Glutamatergic neuron (in vitro differentiated cells): ENCODE measurements around the gene NBEA. TPM values are rescaled to one million over a fixed set of nuclear protein-coding genes. Genes with fewer than 3 reads are reported as not detected.

Experiments used
- DNase-seq: peaks from one replicate; pipeline ENCODE4 v3.0.0; 2022
- H3K27ac Mint-ChIP-seq: one replicate; pipeline ENCODE4 v1.8.0; 2020; ENCODE audit warnings: mild to moderate bottlenecking, mixed read lengths, inconsistent platforms; ENCODE audit not compliant: unreplicated experiment
- H3K27me3 Mint-ChIP-seq: one replicate; pipeline ENCODE4 v1.8.0; 2020; ENCODE audit warnings: mild to moderate bottlenecking, moderate library complexity, mixed read lengths, inconsistent platforms; ENCODE audit not compliant: unreplicated experiment
- H3K36me3 Mint-ChIP-seq: one replicate; pipeline ENCODE4 v1.8.0; 2020; ENCODE audit warnings: mild to moderate bottlenecking, mixed read lengths, inconsistent platforms; ENCODE audit not compliant: unreplicated experiment
- H3K4me1 Mint-ChIP-seq: one replicate; pipeline ENCODE4 v1.8.0; 2020; ENCODE audit warnings: mild to moderate bottlenecking, low read depth, mixed read lengths, inconsistent platforms; ENCODE audit not compliant: unreplicated experiment
- H3K4me3 Mint-ChIP-seq: one replicate; pipeline ENCODE4 v1.8.0; 2020; ENCODE audit warnings: mild to moderate bottlenecking, mixed read lengths, inconsistent platforms; ENCODE audit not compliant: unreplicated experiment
- H3K9me3 Mint-ChIP-seq: one replicate; pipeline ENCODE4 v1.8.0; 2020; ENCODE audit warnings: mild to moderate bottlenecking, moderate library complexity, mixed read lengths, inconsistent platforms; ENCODE audit not compliant: unreplicated experiment
- total RNA-seq: library from RNA; stranded (reverse); fragmentation: NEBNext Ultra II Directional; extraction: Animal tissue kit (Norgen Biotek cat#: 25700); gene quantifications from one replicate; pipeline ENCODE4 v1.2.1, GENCODE V29; 2021; ENCODE audit not compliant: unreplicated experiment
- TF ChIP-seq, protein P1 (sequence below): fragments of 200-600 bp; sonication (generic); IDR thresholded peaks from one replicate; pipeline ENCODE4 v1.5.0; 2021; ENCODE audit not compliant: partially characterized antibody, unreplicated experiment

The NBEA gene
- total RNA-seq, 1 donor from 2014 or later = 48.3 TPM

DNA sequence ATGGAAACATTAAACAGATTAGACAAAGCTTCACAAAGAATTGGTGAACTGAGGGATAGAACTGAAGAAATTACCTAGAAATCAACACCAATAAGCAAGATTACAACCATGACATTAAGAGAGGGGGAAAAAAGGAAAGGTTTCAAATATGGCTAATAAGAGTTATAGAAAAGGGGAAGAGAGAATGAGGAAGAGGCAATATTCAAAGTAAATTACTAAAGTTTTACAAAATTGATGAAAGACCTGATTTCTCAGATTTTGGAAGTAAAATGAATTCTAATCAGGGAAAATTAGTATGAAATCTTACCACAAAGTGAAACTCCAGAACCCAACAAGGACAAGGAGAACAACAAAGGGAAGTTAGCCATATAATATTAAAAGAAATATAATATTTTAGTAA, 187.4 kb downstream of the NBEA start:
- TF ChIP-seq, protein P1, sequence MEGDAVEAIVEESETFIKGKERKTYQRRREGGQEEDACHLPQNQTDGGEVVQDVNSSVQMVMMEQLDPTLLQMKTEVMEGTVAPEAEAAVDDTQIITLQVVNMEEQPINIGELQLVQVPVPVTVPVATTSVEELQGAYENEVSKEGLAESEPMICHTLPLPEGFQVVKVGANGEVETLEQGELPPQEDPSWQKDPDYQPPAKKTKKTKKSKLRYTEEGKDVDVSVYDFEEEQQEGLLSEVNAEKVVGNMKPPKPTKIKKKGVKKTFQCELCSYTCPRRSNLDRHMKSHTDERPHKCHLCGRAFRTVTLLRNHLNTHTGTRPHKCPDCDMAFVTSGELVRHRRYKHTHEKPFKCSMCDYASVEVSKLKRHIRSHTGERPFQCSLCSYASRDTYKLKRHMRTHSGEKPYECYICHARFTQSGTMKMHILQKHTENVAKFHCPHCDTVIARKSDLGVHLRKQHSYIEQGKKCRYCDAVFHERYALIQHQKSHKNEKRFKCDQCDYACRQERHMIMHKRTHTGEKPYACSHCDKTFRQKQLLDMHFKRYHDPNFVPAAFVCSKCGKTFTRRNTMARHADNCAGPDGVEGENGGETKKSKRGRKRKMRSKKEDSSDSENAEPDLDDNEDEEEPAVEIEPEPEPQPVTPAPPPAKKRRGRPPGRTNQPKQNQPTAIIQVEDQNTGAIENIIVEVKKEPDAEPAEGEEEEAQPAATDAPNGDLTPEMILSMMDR = no peak
- H3K36me3 Mint-ChIP-seq = no peaks in the 10 kb centered on the region
- no peaks in the 10 kb centered on the region for H3K27me3 Mint-ChIP-seq
- no peaks in the 10 kb centered on the region for H3K4me1 Mint-ChIP-seq
- no peak overlapping the region for H3K27ac Mint-ChIP-seq
- no peak for DNase-seq
- H3K4me3 Mint-ChIP-seq = no peak overlapping the region
- H3K9me3 Mint-ChIP-seq = no peaks in the 10 kb centered on the region

DNA sequence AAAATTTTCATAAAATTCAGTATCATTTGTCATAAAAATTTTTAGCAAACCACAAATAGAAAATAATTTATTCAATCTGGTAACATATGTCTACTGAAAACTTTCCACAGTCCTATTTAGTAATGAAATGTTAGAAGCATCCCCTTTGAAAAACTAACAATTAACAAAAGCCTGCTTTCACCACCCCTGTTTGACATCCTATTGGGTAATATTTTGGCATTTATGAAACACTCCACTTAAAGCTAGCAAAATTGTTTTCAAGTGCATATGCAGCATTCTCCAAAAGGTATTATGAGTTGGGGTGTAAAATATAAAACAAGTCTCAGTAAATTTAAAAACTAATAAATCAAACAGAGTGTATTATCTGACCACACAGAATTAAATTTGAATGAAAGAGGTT, 189.4 kb downstream of the NBEA start:
- DNase-seq = no peak
- Mint-ChIP-seq H3K9me3 (no peaks in the 10 kb centered on the region), H3K4me1 (no peaks in the 10 kb centered on the region), H3K4me3 (no peak overlapping the region), H3K27ac (no peak overlapping the region), H3K36me3 (no peaks in the 10 kb centered on the region), H3K27me3 (no peaks in the 10 kb centered on the region)
- TF ChIP-seq, protein P1 = no peak

DNA sequence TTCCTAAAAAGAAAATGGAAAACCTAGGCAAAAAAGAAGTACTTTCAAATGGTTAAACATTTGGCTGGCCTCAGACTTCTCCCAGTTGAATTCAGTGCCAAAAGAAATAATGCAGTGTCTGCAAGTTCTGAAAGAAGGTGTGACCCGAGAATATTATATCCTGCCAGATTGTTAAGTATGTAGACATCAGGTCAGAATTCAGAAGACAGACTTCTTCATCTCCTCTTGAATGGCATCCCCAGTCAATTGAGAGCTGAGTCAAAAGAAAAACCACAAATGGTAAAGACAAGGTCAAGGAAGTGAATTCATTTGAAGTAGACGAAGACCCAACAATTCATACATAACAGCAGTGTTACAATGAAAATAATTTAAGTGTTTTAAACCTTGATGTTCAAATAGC, 194.5 kb downstream of the NBEA start:
- Mint-ChIP-seq H3K36me3 (no peaks in the 10 kb centered on the region), H3K9me3 (no peaks in the 10 kb centered on the region), H3K27ac (no peak overlapping the region), H3K4me3 (no peak overlapping the region), H3K4me1 (no peaks in the 10 kb centered on the region), H3K27me3 (no peaks in the 10 kb centered on the region)
- TF ChIP-seq, protein P1 = no peak
- DNase-seq = no peak

DNA sequence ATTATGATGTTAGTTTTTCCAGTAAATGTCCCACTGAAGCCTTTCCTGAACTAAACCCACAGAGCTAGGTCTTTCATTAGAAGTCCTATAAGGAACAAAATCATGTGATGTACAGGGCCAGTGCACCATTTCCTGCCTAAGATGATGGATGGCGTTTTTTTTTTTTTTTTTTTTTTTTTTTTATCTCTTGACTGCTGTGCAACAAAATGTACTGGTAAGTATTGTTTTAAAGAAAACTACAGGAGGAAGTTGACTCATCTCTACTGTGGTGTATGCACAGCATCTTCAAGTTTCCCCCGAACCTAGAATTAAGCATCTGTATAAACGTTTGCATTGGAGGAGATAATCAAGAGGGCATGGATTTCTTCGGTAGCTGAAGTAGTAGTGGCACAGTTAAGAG, 197.5 kb downstream of the NBEA start:
- Mint-ChIP-seq H3K4me3 (no peak overlapping the region), H3K36me3 (no peaks in the 10 kb centered on the region), H3K4me1 (no peaks in the 10 kb centered on the region), H3K9me3 (no peaks in the 10 kb centered on the region), H3K27ac (no peak overlapping the region), H3K27me3 (no peaks in the 10 kb centered on the region)
- TF ChIP-seq, protein P1 = no peak
- no peak for DNase-seq

DNA sequence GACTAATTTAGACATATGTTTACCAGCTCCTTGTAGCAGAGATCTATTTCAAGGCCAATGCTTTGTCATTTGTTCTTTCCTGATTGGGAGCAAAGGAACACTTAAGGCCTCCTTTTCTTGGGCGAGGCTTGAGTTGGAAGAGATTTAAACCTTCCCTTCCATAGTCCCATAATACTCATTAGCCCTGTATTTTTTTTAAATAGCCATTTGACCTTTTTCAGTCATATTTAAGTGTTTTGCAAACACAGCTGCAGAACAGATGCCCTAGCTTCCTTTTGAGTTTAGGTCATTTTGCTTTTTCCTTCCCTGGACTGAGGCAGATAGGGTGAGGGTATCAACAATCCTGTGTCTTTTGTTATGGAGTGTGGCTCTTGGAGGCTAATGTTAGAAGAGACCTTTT, 198.3 kb downstream of the NBEA start:
- no peak for DNase-seq
- Mint-ChIP-seq H3K9me3 (no peaks in the 10 kb centered on the region), H3K36me3 (no peaks in the 10 kb centered on the region), H3K4me1 (no peaks in the 10 kb centered on the region), H3K27me3 (no peaks in the 10 kb centered on the region), H3K27ac (no peak overlapping the region), H3K4me3 (no peak overlapping the region)
- TF ChIP-seq, protein P1 = no peak
